Prostate gland (tissue), 2 donors: ENCODE results near the gene CST7. TPM values are rescaled to one million over a fixed set of nuclear protein-coding genes. Genes with fewer than 3 reads are reported as not detected.

ENCODE experiments used
- DNase-seq: peaks from one replicate; pipeline ENCODE4 v3.0.0-alpha.2; 2019; ENCODE audit warnings: low spot score
- H3K27ac ChIP-seq, 2 donors: fragments of 200-600 bp; sonication (generic); 2 replicates each; pipeline ENCODE4 v1.5.1; 2017 to 2019
- H3K27me3 ChIP-seq: fragments of 200-600 bp; sonication (generic); replicated peaks from 2 replicates; pipeline ENCODE4 v1.5.1; 2019; ENCODE audit not compliant: insufficient read depth
- H3K36me3 ChIP-seq, 2 donors: fragments of 200-600 bp; sonication (generic); 1 replicate in 1 of 2; 2 replicates in 1 of 2; pipeline versions ENCODE4 v1.5.1 to v1.8.1; 2017 to 2019
- H3K4me1 ChIP-seq: fragments of 200-600 bp; sonication (generic); replicated peaks from 2 replicates; pipeline ENCODE4 v1.5.1; 2019
- H3K4me3 ChIP-seq, 2 donors: fragments of 200-600 bp; sonication (generic); 2 replicates each; pipeline ENCODE4 v1.5.1; 2017 to 2019
- H3K9me3 ChIP-seq: fragments of 200-600 bp; sonication (generic); 2 replicates; pipeline ENCODE4 v1.5.1; 2017
- POLR2A ChIP-seq: fragments of 450-650 bp; IDR thresholded peaks from one replicate; pipeline ENCODE4 v1.6.1; 2016; ENCODE audit warnings: antibody characterized with exemption, mild to moderate bottlenecking
- POLR2AphosphoS5 ChIP-seq: sonication (generic); formaldehyde crosslinking; IDR thresholded peaks from one replicate; pipeline ENCODE4 v1.6.1; 2017; ENCODE audit warnings: antibody characterized with exemption
- WGBS: methylation state at CpG from one replicate; pipeline ENCODE4 v1.1.5; 2018; 5-methylcytosine and 5-hydroxymethylcytosine counted together
- intact Hi-C: fragments of 100-400 bp; cut with DNase I; formaldehyde crosslinking; loops from one replicate; pipeline ENCODE4 v1.14.2; 2022
- total RNA-seq, 2 donors: library from RNA; depleted of rRNA; stranded (reverse); fragments of >200 nt; gene quantifications; one replicate each; pipeline ENCODE4 v1.1.0, GENCODE V29; 2016
- TF ChIP-seq, protein P1 (sequence below), 4 experiments: fragments of 200-600 bp in 2 of 4; fragments of 450-650 bp in 2 of 4; sonication (generic) in 2 of 4; IDR thresholded peaks; 1 replicate in 3 of 4; 2 replicates in 1 of 4; pipeline ENCODE4 v1.5.1; 2016 to 2019; ENCODE audit warnings: antibody characterized with exemption in 4 of 4, mild to moderate bottlenecking in 2 of 4, moderate library complexity in 2 of 4

The CST7 gene
- total RNA-seq, 2 donors from 2014 or later = 1.2 to 3.6 TPM

DNA sequence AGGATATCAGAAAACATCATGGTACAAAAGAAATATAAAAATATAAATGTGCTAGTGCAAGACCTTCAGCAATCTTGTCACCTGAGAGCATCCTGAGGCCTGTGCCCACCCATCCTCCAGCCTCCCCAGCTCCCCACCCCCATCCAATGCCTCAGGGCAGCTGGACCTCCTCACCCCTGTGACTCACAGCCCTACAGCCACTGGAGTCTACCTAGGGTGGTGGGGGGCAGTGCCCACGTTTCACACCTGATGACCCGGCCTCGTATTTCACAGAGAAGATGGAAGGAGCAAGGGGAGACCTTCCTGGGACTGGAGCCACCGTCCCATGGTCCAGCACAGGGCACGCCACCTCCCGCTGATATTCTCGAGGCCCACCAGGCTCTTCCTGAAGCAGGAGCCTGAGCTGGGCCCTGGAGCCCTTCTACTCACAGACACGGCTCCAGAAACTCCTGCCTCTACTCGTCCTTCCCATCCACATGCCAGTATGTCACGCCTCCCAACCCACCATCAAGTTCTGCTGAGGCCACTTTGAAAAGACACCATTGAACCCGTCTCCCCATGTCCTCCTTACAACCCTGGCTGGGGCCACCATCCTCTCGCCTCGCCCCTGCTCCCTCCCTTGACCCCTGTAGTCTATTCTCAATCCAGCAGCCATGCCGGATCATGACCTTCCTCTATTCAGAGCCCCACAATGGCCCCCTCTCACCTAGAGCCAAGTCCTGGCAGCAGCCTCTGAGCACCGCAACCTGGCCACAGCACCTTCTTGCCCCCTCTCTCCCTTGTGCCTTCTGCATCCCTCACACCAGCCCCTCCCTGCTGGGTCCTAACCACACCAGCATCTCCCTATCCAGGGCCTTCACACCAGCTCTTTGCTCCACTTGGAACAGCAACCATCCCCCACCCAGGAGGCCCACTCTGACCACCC, 30.2 kb downstream of the CST7 start:
- no peaks in the 10 kb centered on the region for H3K4me1 ChIP-seq
- no peaks in the 10 kb centered on the region for H3K9me3 ChIP-seq
- no peak overlapping the region for H3K4me3 ChIP-seq
- TF ChIP-seq POLR2A (no peak), POLR2AphosphoS5 (no peak)
- TF ChIP-seq, protein P1, sequence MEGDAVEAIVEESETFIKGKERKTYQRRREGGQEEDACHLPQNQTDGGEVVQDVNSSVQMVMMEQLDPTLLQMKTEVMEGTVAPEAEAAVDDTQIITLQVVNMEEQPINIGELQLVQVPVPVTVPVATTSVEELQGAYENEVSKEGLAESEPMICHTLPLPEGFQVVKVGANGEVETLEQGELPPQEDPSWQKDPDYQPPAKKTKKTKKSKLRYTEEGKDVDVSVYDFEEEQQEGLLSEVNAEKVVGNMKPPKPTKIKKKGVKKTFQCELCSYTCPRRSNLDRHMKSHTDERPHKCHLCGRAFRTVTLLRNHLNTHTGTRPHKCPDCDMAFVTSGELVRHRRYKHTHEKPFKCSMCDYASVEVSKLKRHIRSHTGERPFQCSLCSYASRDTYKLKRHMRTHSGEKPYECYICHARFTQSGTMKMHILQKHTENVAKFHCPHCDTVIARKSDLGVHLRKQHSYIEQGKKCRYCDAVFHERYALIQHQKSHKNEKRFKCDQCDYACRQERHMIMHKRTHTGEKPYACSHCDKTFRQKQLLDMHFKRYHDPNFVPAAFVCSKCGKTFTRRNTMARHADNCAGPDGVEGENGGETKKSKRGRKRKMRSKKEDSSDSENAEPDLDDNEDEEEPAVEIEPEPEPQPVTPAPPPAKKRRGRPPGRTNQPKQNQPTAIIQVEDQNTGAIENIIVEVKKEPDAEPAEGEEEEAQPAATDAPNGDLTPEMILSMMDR (IDR thresholded peaks at IDR 0.05) = no peak
- WGBS = 92% methylated on average over 15 of the region's 15 CpGs
- no peaks in the 10 kb centered on the region for H3K27me3 ChIP-seq
- intact Hi-C loops = no loop called here
- no peak overlapping the region for H3K27ac ChIP-seq
- no peaks in the 10 kb centered on the region for H3K36me3 ChIP-seq
- DNase-seq = no peak

DNA sequence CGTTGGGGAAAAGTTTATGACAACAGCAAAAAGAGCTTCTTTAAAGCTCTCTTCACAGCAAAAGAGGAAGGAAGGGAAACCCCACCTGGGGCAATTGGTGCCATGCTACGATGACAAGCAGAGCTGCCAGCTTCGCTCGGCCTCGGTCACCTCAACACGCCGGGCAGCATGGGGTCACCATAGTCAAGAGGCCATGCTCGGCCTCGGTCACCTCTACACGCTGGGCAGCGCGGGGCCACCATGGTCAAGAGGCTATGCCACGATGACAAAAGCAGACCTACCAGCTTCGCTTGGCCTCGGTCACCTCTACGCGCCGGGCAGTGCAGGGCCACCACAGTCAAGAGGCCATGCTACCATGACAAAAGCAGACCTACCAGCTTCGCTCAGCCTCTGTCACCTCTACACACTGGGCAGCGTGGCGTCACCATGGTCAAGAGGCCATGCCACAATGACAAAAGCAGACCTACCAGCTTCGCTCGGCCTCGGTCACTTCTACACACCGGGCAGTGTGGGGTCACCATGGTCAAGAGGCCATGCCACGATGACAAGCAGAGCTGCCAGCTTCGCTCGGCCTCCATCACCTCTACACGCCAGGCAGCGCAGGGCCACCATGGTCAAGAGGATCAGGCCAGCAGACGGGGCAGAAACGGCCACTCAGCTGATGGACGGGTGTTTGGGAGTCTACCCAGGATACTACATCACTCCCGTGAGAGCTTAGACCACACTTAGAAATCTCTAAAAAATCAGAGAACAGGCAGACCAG, 31.4 kb downstream of the CST7 start:
- Histone ChIP-seq H3K4me1 (no peaks in the 10 kb centered on the region), H3K4me3 (no peak overlapping the region), H3K9me3 (no peaks in the 10 kb centered on the region), H3K36me3 (no peaks in the 10 kb centered on the region), H3K27ac (no peak overlapping the region), H3K27me3 (no peaks in the 10 kb centered on the region)
- TF ChIP-seq, protein P1 (IDR thresholded peaks at IDR 0.05) = no peak
- TF ChIP-seq POLR2AphosphoS5 (no peak), POLR2A (no peak)
- intact Hi-C loops = no loop called here
- 92% methylated on average over 34 of the region's 34 CpGs for WGBS
- no peak for DNase-seq

DNA sequence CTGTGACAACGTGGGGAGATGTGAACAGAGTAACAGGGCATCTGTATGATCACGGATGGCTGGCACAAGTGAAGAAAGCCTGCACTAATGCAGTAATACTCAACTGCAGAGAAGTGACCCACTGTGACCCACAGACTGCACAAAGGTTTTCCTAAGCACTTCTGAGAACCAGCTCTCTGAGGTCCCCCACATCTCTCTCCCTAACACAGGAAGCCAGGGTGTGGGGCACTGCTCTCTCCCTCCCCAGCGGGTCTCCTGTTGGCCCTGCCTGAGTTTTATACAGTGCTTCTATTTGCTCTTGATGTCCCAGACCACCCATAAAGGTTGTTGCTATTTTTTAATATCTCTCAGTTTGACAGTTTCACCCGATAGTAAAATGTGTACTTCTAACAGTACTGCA, 32.2 kb downstream of the CST7 start:
- WGBS = 78% methylated on average over 4 of the region's 4 CpGs
- intact Hi-C loops = no loop called here
- Histone ChIP-seq H3K27me3 (no peaks in the 10 kb centered on the region), H3K4me1 (no peaks in the 10 kb centered on the region), H3K36me3 (no peaks in the 10 kb centered on the region), H3K27ac (no peak overlapping the region), H3K4me3 (no peak overlapping the region), H3K9me3 (no peaks in the 10 kb centered on the region)
- TF ChIP-seq POLR2A (no peak), POLR2AphosphoS5 (no peak)
- TF ChIP-seq, protein P1 (IDR thresholded peaks at IDR 0.05) = no peak
- DNase-seq = no peak

DNA sequence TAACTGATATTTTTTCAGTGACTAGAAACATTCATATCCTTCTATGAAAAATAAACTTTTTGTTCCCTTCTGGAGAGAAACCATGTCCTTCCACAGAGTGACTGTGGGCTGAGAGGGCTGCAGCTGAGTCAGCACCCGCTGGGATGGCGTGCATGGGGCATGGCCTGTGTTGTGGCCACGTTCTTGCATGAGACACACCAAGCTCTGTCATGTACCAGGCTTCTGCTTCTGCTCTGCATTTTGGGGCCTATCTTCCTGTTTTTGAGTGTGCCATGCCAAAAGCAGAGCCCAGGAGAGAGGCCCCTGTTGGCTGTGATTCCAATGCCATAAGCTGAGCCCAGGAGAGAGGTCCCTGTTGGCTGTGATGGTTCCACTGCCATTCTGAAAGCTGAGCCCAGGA, 32.7 kb downstream of the CST7 start:
- no peaks in the 10 kb centered on the region for H3K9me3 ChIP-seq
- DNase-seq = no peak
- no peak overlapping the region for H3K4me3 ChIP-seq
- no peaks in the 10 kb centered on the region for H3K4me1 ChIP-seq
- H3K27me3 ChIP-seq = no peaks in the 10 kb centered on the region
- intact Hi-C loops = no loop called here
- H3K27ac ChIP-seq = no peak overlapping the region
- H3K36me3 ChIP-seq = no peaks in the 10 kb centered on the region
- 90% methylated on average over 3 of the region's 3 CpGs for WGBS
- TF ChIP-seq, protein P1 (IDR thresholded peaks at IDR 0.05) = no peak
- no peak for TF ChIP-seq POLR2AphosphoS5
- no peak for TF ChIP-seq POLR2A
